ENCODE data around the gene EZH1. TPM values are rescaled to one million over a fixed set of nuclear protein-coding genes. Genes with fewer than 3 reads are reported as not detected.
A peak's percentile ranks its signal among the peaks of the same experiment; 100 is the strongest.
"Not testable (repeated sequence)": the region's sequence is repeated elsewhere in the genome, so short reads cannot be mapped to it uniquely, and the experiment has no call there.

Gene EZH1
- polyA plus RNA-seq, 4 donors = 8.1 to 33.0 (median 13.0) TPM

DNA sequence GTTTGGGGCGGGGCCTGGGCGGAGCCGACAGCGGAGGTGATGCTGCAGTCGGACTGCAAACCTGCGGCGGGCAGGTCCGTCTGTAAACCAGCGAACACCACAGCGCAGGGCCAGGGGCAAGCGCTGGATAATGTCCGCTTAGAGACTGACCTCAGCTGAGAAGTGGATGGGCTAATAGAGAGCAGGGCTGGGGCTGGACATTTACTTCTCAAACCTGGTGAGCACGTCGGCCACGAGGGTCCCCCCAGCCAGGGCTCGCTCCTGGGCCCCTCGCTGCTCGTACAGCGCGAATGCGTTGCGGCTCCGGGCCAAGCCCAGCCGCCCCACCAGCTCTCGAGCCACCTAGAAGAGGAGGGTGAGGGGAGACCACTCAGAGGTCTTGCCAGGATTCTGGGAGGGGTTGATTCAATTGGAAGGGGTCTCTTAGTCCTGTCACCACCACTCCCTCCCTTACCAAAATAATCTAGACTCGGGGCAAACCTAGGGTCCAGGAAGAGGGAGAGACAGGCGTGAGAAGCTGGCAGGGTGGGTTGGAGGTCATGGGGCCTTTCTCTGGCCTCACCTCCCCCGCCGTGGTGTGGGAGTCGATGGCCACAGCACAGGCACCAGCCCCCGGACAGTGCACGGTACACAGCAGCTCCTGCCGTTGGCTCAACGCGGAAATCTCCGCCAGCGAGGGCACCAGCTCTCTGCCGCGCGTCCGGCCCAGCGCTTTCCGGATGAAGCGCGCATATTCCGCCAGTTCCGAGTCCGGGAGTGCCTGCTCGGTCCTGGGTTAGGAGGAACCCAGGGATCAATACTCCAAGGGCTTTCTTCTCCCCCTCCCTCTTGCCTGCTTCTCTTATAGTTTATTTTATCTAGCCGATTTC lies 73.8 kb downstream of the EZH1 start:
- peaks cover 0 to 71% (median 3%) of the 10 kb centered on the region in 3 donors for H3K36me3 ChIP-seq (ENCODE audit: control insufficient read depth in 3 of 3, insufficient read depth in 2 of 3, low read depth in 1 of 3, low read length in 3 of 3)
- FAIRE-seq = no peak
- peak overlapping the region in 1 of 3 donors; percentile 35 for H3K4me3 ChIP-seq (ENCODE audit: low read depth in 1 of 3, low read length in 3 of 3)
- 46 to 60% (median 52%) methylated on average over 49 to 50 of the region's 50 CpGs for WGBS, 3 donors
- peaks cover 0 to 37% (median 10%) of the 10 kb centered on the region in 3 donors for H3K4me1 ChIP-seq (ENCODE audit: control insufficient read depth in 3 of 3, insufficient read depth in 2 of 3, low read depth in 1 of 3, low read length in 2 of 3)
- peaks cover 0 to 67% (median 2%) of the 10 kb centered on the region in 3 donors for H3K27me3 ChIP-seq (ENCODE audit: control insufficient read depth in 3 of 3, insufficient read depth in 3 of 3, low read length in 3 of 3)
- no peaks in the 10 kb centered on the region for H3K9me3 ChIP-seq (ENCODE audit: control insufficient read depth in 2 of 2, insufficient read depth in 1 of 2, low read depth in 1 of 2, low read length in 1 of 2)
- H3K27ac ChIP-seq (ENCODE audit: low read depth in 1 of 3, low read length in 2 of 3) = no peak overlapping the region
- no peak for DNase-seq

DNA sequence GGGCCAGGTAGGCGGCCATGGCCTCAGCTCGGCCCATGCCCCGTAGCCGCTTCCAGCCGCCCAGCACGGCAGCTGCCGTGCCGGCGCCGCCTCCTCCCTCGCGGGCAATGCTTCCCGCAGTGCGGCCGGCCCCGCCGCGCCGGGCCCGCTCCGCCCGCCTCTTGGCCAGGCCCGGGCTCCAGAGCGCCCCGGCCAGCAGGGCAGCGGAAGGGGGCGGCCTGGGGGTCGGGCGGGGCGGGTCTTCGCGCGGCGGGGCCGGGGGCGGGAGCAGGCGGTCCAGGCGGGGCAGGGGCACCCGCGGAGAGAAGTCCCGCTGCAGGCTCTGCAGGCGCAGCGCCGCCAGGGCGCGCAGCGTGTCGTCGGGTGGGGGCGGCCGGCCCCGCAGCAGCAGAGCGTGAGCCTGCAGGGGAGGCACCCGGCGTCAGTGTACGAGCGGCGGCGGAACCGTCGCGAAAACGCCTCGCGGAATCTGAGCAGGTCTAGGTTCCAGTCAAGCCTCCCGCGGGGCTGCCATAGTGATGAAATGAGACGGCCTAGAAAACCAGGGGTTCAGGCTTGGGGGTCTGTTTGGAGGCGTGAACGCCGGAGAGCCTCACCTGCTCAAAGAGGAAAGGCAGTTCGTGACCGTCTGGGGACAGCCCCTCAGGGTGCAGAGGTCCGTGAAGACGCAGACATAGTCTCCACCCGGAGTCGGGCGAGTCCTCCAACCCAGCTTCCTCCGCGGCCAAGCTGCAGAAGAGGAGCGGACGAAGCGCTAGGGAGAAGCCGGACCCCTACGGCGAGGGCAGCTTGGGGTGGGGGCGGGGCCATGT lies 74.7 kb downstream of the EZH1 start:
- H3K27me3 ChIP-seq (ENCODE audit: control insufficient read depth in 3 of 3, insufficient read depth in 3 of 3, low read length in 3 of 3) = peaks cover 0 to 58% (median 2%) of the 10 kb centered on the region in 3 donors
- DNase-seq (peak in 1 of 2 donors; percentile 61), FAIRE-seq (no peak)
- H3K9me3 ChIP-seq (ENCODE audit: control insufficient read depth in 2 of 2, insufficient read depth in 1 of 2, low read depth in 1 of 2, low read length in 1 of 2) = no peaks in the 10 kb centered on the region
- peaks cover 0 to 30% (median 7%) of the 10 kb centered on the region in 3 donors for H3K4me1 ChIP-seq (ENCODE audit: control insufficient read depth in 3 of 3, insufficient read depth in 2 of 3, low read depth in 1 of 3, low read length in 2 of 3)
- peak overlapping the region in 1 of 3 donors; percentile 17 for H3K27ac ChIP-seq (ENCODE audit: low read depth in 1 of 3, low read length in 2 of 3)
- peak overlapping the region in 2 of 3 donors; percentile 24 to 35 for H3K4me3 ChIP-seq (ENCODE audit: low read depth in 1 of 3, low read length in 3 of 3)
- WGBS, 3 donors = 15 to 32% (median 17%) methylated on average over 46 to 87 of the region's 87 CpGs
- peaks cover 0 to 80% (median 3%) of the 10 kb centered on the region in 3 donors for H3K36me3 ChIP-seq (ENCODE audit: control insufficient read depth in 3 of 3, insufficient read depth in 2 of 3, low read depth in 1 of 3, low read length in 3 of 3)

DNA sequence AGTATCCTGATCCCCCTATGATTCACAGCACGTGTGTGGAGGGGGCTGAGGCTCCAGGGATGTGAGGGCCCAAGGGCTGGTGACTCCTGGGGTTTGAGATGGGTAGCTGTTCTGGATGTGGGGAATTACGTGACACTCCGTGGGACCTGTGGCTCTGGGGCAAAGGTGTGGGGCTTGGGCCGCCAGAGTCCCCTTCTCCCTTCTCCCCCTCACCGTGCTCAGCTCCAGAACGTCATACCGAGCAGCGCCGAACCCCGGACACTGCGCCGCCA lies 75.2 kb downstream of the EZH1 start:
- no peak for FAIRE-seq
- H3K9me3 ChIP-seq (ENCODE audit: control insufficient read depth in 2 of 2, insufficient read depth in 1 of 2, low read depth in 1 of 2, low read length in 1 of 2) = no peaks in the 10 kb centered on the region
- H3K27me3 ChIP-seq (ENCODE audit: control insufficient read depth in 3 of 3, insufficient read depth in 3 of 3, low read length in 3 of 3) = peaks cover 0 to 53% (median 2%) of the 10 kb centered on the region in 3 donors
- 36 to 62% (median 38%) methylated on average over 5 to 12 of the region's 12 CpGs for WGBS, 3 donors
- H3K27ac ChIP-seq (ENCODE audit: low read depth in 1 of 3, low read length in 2 of 3) = no peak overlapping the region
- DNase-seq = no peak
- H3K36me3 ChIP-seq (ENCODE audit: control insufficient read depth in 3 of 3, insufficient read depth in 2 of 3, low read depth in 1 of 3, low read length in 3 of 3) = peaks cover 0 to 80% (median 3%) of the 10 kb centered on the region in 3 donors
- peaks cover 0 to 25% (median 7%) of the 10 kb centered on the region in 3 donors for H3K4me1 ChIP-seq (ENCODE audit: control insufficient read depth in 3 of 3, insufficient read depth in 2 of 3, low read depth in 1 of 3, low read length in 2 of 3)
- peak overlapping the region in 1 of 3 donors; percentile 35 for H3K4me3 ChIP-seq (ENCODE audit: low read depth in 1 of 3, low read length in 3 of 3)

DNA sequence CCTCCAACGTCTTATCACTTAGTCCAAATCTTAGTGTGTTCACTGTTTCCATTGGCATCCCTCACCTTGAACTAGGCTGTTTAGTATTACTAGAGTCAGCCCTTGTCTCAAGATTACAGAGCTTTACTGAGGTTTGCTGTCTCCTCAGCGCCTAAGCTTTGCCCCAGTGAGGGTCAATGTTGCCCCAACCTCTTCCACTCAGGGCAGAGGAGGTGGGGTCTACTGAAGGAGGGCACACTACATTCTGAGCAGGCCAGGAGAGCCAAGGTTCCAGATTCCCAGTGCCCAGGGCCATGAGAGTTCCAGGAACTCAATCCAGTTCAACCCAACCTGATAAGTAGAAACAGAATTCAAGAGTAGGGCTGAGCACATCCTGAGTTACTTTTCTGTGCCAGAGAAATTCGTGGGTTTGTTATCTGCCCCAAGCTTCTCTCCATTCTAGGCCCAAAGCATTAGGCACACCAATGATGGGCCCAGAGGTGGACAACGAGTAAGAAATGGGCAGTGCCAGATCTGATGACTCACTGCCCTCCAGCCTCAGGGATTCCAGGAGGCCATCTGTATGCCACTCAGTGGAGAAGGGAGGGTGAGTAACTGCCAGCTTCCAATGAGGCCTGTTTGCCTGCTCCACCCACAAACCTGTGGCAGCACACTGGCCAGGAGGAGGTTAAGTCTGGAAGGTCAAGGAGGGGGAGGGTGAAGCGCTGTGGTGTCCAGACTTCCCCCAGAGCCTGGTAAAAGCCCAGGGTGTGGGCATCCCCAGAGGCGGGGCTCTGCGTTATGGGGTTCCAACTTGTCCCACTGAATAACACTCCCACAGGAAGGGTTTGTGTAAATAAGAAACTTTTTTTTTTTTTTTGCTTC lies 77.5 kb downstream of the EZH1 start:
- peak in 1 of 2 donors; percentile 48 for DNase-seq
- Histone ChIP-seq H3K4me1 (ENCODE audit: control insufficient read depth in 3 of 3, insufficient read depth in 2 of 3, low read depth in 1 of 3, low read length in 2 of 3) (peaks cover 0 to 16% (median 3%) of the 10 kb centered on the region in 3 donors), H3K4me3 (ENCODE audit: low read depth in 1 of 3, low read length in 3 of 3) (no peak overlapping the region), H3K36me3 (ENCODE audit: control insufficient read depth in 3 of 3, insufficient read depth in 2 of 3, low read depth in 1 of 3, low read length in 3 of 3) (peaks cover 0 to 70% (median 0%) of the 10 kb centered on the region in 3 donors), H3K27me3 (ENCODE audit: control insufficient read depth in 3 of 3, insufficient read depth in 3 of 3, low read length in 3 of 3) (peaks cover 0 to 30% (median 2%) of the 10 kb centered on the region in 3 donors), H3K27ac (ENCODE audit: low read depth in 1 of 3, low read length in 2 of 3) (peak overlapping the region in 1 of 3 donors; percentile 36), H3K9me3 (ENCODE audit: control insufficient read depth in 2 of 2, insufficient read depth in 1 of 2, low read depth in 1 of 2, low read length in 1 of 2) (no peaks in the 10 kb centered on the region)
- 51 to 66% (median 60%) methylated on average over 7 of the region's 7 CpGs for WGBS, 3 donors
- FAIRE-seq = no peak

DNA sequence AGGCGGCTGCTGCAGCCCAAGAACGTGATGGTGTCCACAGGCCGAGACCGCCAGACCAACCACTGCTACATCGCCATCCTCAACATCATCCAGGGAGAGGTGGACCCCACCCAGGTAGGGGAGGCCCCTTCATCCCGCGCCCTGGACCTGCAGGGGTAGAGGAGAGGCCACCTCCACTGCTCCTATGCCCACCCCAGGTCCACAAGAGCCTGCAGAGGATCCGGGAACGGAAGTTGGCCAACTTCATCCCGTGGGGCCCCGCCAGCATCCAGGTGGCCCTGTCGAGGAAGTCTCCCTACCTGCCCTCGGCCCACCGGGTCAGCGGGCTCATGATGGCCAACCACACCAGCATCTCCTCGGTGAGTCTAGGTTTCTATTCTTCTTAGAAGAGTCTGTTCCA lies 78.7 kb downstream of the EZH1 start:
- peaks cover 0 to 18% (median 2%) of the 10 kb centered on the region in 3 donors for H3K27me3 ChIP-seq (ENCODE audit: control insufficient read depth in 3 of 3, insufficient read depth in 3 of 3, low read length in 3 of 3)
- not testable (repeated sequence) for DNase-seq; H3K9me3 ChIP-seq (ENCODE audit: control insufficient read depth in 2 of 2, insufficient read depth in 1 of 2, low read depth in 1 of 2, low read length in 1 of 2); H3K4me3 ChIP-seq (ENCODE audit: low read depth in 1 of 3, low read length in 3 of 3); H3K27ac ChIP-seq (ENCODE audit: low read depth in 1 of 3, low read length in 2 of 3); FAIRE-seq
- H3K36me3 ChIP-seq (ENCODE audit: control insufficient read depth in 3 of 3, insufficient read depth in 2 of 3, low read depth in 1 of 3, low read length in 3 of 3) = peaks cover 0 to 63% (median 0%) of the 10 kb centered on the region in 3 donors
- 85 to 91% (median 90%) methylated on average over 11 to 14 of the region's 16 CpGs for WGBS, 3 donors
- peaks cover 0 to 16% (median 3%) of the 10 kb centered on the region in 3 donors for H3K4me1 ChIP-seq (ENCODE audit: control insufficient read depth in 3 of 3, insufficient read depth in 2 of 3, low read depth in 1 of 3, low read length in 2 of 3)

DNA sequence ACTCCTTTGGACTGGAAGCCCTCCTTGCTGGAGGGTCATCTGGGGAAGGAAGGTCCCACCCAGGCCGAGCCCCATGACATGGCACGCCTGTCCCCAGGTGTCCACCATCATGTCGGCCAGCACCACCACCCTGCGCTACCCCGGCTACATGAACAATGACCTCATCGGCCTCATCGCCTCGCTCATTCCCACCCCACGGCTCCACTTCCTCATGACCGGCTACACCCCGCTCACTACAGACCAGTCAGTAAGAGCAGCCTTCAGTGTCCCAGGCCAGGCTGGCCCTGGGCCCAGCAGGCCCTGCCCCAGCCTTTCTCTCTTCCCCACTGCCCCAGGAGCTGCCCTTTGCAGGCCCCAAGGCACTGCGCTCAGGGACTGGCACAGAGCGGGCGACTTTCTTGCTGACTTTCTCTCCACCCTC lies 79.2 kb downstream of the EZH1 start:
- Histone ChIP-seq H3K4me3 (ENCODE audit: low read depth in 1 of 3, low read length in 3 of 3) (no peak overlapping the region), H3K27ac (ENCODE audit: low read depth in 1 of 3, low read length in 2 of 3) (no peak overlapping the region), H3K36me3 (ENCODE audit: control insufficient read depth in 3 of 3, insufficient read depth in 2 of 3, low read depth in 1 of 3, low read length in 3 of 3) (peaks cover 0 to 58% (median 0%) of the 10 kb centered on the region in 3 donors), H3K9me3 (ENCODE audit: control insufficient read depth in 2 of 2, insufficient read depth in 1 of 2, low read depth in 1 of 2, low read length in 1 of 2) (no peaks in the 10 kb centered on the region), H3K27me3 (ENCODE audit: control insufficient read depth in 3 of 3, insufficient read depth in 3 of 3, low read length in 3 of 3) (peaks cover 0 to 12% (median 0%) of the 10 kb centered on the region in 3 donors), H3K4me1 (ENCODE audit: control insufficient read depth in 3 of 3, insufficient read depth in 2 of 3, low read depth in 1 of 3, low read length in 2 of 3) (peaks cover 0 to 20% (median 4%) of the 10 kb centered on the region in 3 donors)
- 88 to 90% (median 89%) methylated on average over 14 of the region's 14 CpGs for WGBS, 3 donors
- DNase-seq (no peak), FAIRE-seq (no peak)

DNA sequence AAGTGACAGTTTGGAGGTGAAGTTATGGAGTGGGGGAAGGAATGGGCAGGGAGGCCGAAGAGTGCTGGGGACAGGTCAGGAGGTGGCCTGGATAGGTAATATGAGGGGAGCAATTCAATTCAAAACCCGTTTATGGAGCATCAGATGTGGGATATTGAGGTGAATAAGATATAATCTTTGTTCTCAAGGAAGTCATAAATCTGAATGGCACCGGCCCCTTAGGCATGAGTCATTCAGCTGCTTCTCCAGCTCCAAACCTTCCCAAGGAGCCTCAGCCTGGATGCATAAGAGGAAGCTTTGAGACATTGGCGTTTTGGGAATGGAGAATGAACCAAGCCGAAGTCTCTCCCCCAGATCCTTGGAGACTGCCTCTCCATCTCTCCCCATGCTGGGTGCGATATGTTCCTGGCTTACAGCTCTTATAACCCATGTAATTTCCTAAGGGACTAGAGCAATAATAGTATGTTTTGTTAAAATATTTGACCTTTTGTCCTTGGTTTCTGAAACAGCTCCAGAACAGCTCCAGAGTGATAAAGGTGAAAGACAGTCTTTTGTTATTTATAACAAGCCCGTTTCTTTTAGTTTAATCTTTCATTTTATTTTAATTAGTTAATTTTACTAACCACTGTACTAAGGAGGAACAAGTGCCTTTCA lies 84.0 kb downstream of the EZH1 start:
- Histone ChIP-seq H3K27ac (ENCODE audit: low read depth in 1 of 3, low read length in 2 of 3) (no peak overlapping the region), H3K4me3 (ENCODE audit: low read depth in 1 of 3, low read length in 3 of 3) (no peak overlapping the region), H3K4me1 (ENCODE audit: control insufficient read depth in 3 of 3, insufficient read depth in 2 of 3, low read depth in 1 of 3, low read length in 2 of 3) (peaks cover 5 to 25% (median 9%) of the 10 kb centered on the region in 3 donors), H3K9me3 (ENCODE audit: control insufficient read depth in 2 of 2, insufficient read depth in 1 of 2, low read depth in 1 of 2, low read length in 1 of 2) (no peaks in the 10 kb centered on the region), H3K36me3 (ENCODE audit: control insufficient read depth in 3 of 3, insufficient read depth in 2 of 3, low read depth in 1 of 3, low read length in 3 of 3) (peaks cover 0 to 17% (median 0%) of the 10 kb centered on the region in 3 donors), H3K27me3 (ENCODE audit: control insufficient read depth in 3 of 3, insufficient read depth in 3 of 3, low read length in 3 of 3) (no peaks in the 10 kb centered on the region)
- FAIRE-seq = no peak
- DNase-seq = peak; percentile 70 to 77
- 20 to 45% (median 43%) methylated on average over 7 of the region's 7 CpGs for WGBS, 3 donors
